PFSK-1 (cell line): ENCODE results near the gene SMC3.

Source experiments
- FOXP2 ChIP-seq: optimal IDR thresholded peaks from 2 replicates; pipeline ENCODE3; 2011; ENCODE audit warnings: borderline replicate concordance, control low read depth, inconsistent platforms; ENCODE audit not compliant: insufficient read depth; ENCODE audit errors: extremely low read length, extremely low read depth
- POLR2AphosphoS5 ChIP-seq: IDR thresholded peaks from 2 replicates; pipeline ENCODE4 v1.6.1; 2012; ENCODE audit warnings: low read depth, mild to moderate bottlenecking, control low read depth, low read length, moderate library complexity
- SIN3A ChIP-seq: IDR thresholded peaks from 2 replicates; pipeline ENCODE4 v1.6.1; 2012; ENCODE audit warnings: mild to moderate bottlenecking, low read length, moderate library complexity, borderline replicate concordance; ENCODE audit not compliant: insufficient read depth
- TAF1 ChIP-seq: IDR thresholded peaks from 2 replicates; pipeline ENCODE4 v1.6.1; 2012; ENCODE audit warnings: low read length, control low read depth, borderline replicate concordance; ENCODE audit not compliant: insufficient read depth
- TF ChIP-seq, protein P1 (sequence below), 2 experiments: IDR thresholded peaks; 2 replicates each; pipeline versions ENCODE4 v1.6.1 to v1.8.0; 2011 to 2012; ENCODE audit warnings: low read depth in 2 of 2, low read length in 2 of 2, control low read depth in 1 of 2, inconsistent platforms in 1 of 2, mild to moderate bottlenecking in 1 of 2, moderate library complexity in 1 of 2; ENCODE audit not compliant: insufficient read depth in 1 of 2

The SMC3 gene

DNA sequence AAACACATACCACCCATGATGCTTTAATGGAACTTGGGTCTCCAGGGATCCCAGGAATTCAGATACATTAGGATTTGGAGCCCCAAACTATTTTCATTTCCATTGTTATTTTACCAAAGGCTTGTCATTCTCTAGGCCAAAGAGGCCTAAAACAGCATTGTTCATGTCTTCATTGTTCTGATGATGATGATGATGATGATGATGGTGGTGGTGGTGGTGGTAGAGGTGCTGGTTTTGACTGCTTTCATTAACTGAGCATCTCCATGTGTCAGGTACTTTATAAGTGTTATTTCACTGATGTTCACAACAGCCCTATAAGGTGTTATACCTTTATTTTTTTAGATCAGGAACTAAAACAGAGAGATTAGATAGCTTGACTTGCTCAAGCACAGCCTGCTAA, 64.4 kb downstream of the SMC3 start:
- no peak for TF ChIP-seq FOXP2
- TF ChIP-seq, protein P1, sequence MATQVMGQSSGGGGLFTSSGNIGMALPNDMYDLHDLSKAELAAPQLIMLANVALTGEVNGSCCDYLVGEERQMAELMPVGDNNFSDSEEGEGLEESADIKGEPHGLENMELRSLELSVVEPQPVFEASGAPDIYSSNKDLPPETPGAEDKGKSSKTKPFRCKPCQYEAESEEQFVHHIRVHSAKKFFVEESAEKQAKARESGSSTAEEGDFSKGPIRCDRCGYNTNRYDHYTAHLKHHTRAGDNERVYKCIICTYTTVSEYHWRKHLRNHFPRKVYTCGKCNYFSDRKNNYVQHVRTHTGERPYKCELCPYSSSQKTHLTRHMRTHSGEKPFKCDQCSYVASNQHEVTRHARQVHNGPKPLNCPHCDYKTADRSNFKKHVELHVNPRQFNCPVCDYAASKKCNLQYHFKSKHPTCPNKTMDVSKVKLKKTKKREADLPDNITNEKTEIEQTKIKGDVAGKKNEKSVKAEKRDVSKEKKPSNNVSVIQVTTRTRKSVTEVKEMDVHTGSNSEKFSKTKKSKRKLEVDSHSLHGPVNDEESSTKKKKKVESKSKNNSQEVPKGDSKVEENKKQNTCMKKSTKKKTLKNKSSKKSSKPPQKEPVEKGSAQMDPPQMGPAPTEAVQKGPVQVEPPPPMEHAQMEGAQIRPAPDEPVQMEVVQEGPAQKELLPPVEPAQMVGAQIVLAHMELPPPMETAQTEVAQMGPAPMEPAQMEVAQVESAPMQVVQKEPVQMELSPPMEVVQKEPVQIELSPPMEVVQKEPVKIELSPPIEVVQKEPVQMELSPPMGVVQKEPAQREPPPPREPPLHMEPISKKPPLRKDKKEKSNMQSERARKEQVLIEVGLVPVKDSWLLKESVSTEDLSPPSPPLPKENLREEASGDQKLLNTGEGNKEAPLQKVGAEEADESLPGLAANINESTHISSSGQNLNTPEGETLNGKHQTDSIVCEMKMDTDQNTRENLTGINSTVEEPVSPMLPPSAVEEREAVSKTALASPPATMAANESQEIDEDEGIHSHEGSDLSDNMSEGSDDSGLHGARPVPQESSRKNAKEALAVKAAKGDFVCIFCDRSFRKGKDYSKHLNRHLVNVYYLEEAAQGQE (IDR thresholded peaks at IDR 0.05; ENCODE audit: insufficient read depth in 1 of 2, low read depth in 2 of 2, low read length in 2 of 2), result no peak
- no peak for TF ChIP-seq SIN3A
- TF ChIP-seq TAF1, result no peak
- TF ChIP-seq POLR2AphosphoS5, result no peak

DNA sequence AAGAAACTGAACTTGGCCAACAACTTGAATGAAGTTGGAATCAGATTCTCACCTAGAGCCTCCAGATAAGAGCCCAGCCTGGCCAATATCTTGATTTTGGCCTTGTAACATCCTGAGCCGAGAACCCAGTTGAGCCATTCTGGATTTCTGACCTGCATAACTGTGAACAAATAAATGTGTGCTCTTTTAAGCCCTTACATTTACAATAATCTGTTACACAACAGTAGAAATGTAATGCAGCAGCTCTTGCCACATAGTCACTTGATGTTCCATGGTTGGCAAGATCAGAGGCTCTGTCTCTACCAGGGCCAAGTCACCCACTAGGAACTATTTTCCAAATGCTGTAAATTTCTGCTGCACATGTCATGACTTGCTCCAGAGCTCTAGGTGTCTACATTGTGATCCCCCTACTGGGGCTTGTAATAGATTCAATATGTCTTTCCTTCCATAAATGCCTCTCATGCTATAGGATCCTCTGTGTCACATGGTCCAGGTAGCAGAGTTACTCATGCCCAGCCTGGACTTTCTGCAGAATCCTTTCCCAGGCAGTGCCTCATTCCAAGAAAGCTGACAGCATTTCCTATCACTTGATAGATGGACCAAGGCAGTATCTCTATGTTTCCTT, 65.2 kb downstream of the SMC3 start:
- TF ChIP-seq, protein P1 (IDR thresholded peaks at IDR 0.05; ENCODE audit: insufficient read depth in 1 of 2, low read depth in 2 of 2, low read length in 2 of 2), result no peak
- TF ChIP-seq SIN3A, result no peak

DNA sequence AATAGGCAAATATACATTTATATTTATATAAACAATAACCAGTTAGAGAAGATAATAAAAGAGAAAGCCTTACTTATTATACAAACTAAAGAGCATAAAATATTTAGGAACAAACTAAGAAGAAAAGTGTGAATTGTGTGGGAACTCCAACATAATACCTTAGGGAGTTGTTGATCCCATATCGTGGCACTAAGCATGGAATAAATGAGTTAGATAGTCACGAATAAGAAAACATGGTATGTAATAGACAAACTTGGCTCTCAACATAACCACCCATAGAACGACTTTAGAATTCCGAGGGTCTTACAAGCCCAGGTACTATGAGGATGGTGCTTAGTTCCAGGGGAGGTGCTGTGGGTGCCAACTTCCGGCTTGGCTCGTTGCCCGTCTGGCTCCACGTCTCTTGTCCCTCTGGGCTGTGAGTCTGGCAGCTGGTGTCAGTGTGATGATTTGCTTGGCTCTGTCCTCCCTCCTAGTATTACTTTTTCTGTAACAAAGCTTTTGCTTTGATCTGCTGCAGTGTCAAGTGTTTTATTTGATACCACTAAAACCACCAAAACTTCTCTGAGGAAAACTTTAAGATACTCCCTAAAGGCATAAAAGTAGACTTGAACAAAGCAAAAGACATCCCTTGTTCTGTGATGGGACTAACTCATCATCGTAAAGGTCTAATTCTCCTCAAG, 67.2 kb downstream of the SMC3 start:
- TF ChIP-seq SIN3A (no peak), POLR2AphosphoS5 (no peak), TAF1 (no peak), FOXP2 (no peak)
- TF ChIP-seq, protein P1 (IDR thresholded peaks at IDR 0.05; ENCODE audit: insufficient read depth in 1 of 2, low read depth in 2 of 2, low read length in 2 of 2), result no peak

DNA sequence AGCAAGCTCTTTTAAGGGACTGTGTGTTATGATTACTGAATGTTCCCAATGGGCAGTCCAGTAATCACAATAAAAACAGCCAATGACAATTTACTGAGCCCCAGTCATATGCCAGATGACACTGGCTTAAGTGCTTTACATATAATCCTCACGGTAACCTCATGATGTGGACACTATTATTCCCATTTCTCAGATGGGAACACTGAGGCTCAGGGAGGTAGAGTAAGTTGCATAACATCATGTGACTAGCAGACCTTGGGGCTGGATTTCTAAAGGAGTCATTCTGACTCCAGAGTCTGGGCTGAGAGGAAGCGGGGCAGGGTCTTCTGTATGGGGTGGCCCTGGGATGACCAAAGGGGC, 69.1 kb downstream of the SMC3 start:
- TF ChIP-seq SIN3A, result no peak
- no peak for TF ChIP-seq FOXP2
- TF ChIP-seq, protein P1 (IDR thresholded peaks at IDR 0.05; ENCODE audit: insufficient read depth in 1 of 2, low read depth in 2 of 2, low read length in 2 of 2), result no peak
- TF ChIP-seq TAF1, result no peak
- TF ChIP-seq POLR2AphosphoS5, result no peak
